Endodermal cell (in vitro differentiated cells): ENCODE results near the gene HAUS8. TPM values are rescaled to one million over a fixed set of nuclear protein-coding genes. Genes with fewer than 3 reads are reported as not detected.

Experiments
- DNase-seq: peaks from one replicate; pipeline ENCODE4 v3.0.0-alpha.2; 2017
- H3K27ac ChIP-seq: 2 replicates; pipeline ENCODE4 v1.5.1; 2013; ENCODE audit warnings: mild to moderate bottlenecking, low read depth, low read length, moderate library complexity
- H3K27me3 ChIP-seq: 2 replicates; pipeline ENCODE4 v1.6.1; 2013; ENCODE audit warnings: mild to moderate bottlenecking, low read length, moderate library complexity; ENCODE audit not compliant: insufficient read depth, control insufficient read depth, poor library complexity, severe bottlenecking
- H3K36me3 ChIP-seq: 2 replicates; pipeline ENCODE4 v1.7.0; 2013; ENCODE audit warnings: mild to moderate bottlenecking, low read length, moderate library complexity; ENCODE audit not compliant: control insufficient read depth, insufficient read depth
- H3K4me1 ChIP-seq: one replicate; pipeline ENCODE4 v1.7.0; 2013; ENCODE audit warnings: low read length; ENCODE audit not compliant: control insufficient read depth, insufficient read depth
- H3K4me3 ChIP-seq: 2 replicates; pipeline ENCODE4 v1.5.1; 2013; ENCODE audit warnings: mild to moderate bottlenecking, low read length, moderate library complexity
- H3K9ac ChIP-seq: 2 replicates; pipeline ENCODE4 v1.6.1; 2013; ENCODE audit warnings: mild to moderate bottlenecking, low read length, moderate library complexity; ENCODE audit not compliant: poor library complexity, severe bottlenecking; ENCODE audit errors: extremely low read depth
- H3K9me3 ChIP-seq: 2 replicates; pipeline ENCODE4 v1.6.1; 2013; ENCODE audit warnings: mild to moderate bottlenecking, low read length, moderate library complexity; ENCODE audit not compliant: control insufficient read depth
- H3K27ac Mint-ChIP-seq: 2 replicates; pipeline ENCODE4 v1.8.0; 2020; ENCODE audit warnings: mixed read lengths
- H3K27me3 Mint-ChIP-seq: 2 replicates; pipeline ENCODE4 v1.8.0; 2021; ENCODE audit warnings: mild to moderate bottlenecking, mixed read lengths; ENCODE audit not compliant: insufficient read depth
- H3K36me3 Mint-ChIP-seq: 2 replicates; pipeline ENCODE4 v1.8.0; 2020; ENCODE audit warnings: low read depth, mixed read lengths
- H3K4me1 Mint-ChIP-seq: 2 replicates; pipeline ENCODE4 v1.8.0; 2020; ENCODE audit warnings: mixed read lengths
- H3K4me3 Mint-ChIP-seq: 2 replicates; pipeline ENCODE4 v1.8.0; 2020; ENCODE audit warnings: mild to moderate bottlenecking, moderate library complexity, mixed read lengths
- H3K9me3 Mint-ChIP-seq: 2 replicates; pipeline ENCODE4 v1.8.0; 2020; ENCODE audit warnings: mild to moderate bottlenecking, mixed read lengths
- CTCF ChIP-seq: fragments of 200-600 bp; sonication (generic); conservative IDR thresholded peaks from 2 replicates; pipeline ENCODE4 v1.5.0; 2021; ENCODE audit warnings: antibody characterized with exemption, mild to moderate bottlenecking
- WGBS, 2 experiments: methylation state at CpG; one replicate each; pipeline versions ENCODE4 v1.1.5 to v1.1.7; 2013; ENCODE audit warnings: missing lambda C conversion rate in 2 of 2, mixed read lengths in 1 of 2; ENCODE audit not compliant: insufficient coverage in 1 of 2, insufficient read length in 1 of 2; 5-methylcytosine and 5-hydroxymethylcytosine counted together
- total RNA-seq, 2 donors: library from RNA; stranded (reverse); fragmentation: NEBNext Ultra II Directional in 1 of 2; extraction: Animal tissue kit (Norgen Biotek cat#: 25700) in 1 of 2; gene quantifications; 2 replicates in 1 of 2; 3 replicates in 1 of 2; pipeline ENCODE4 v1.2.1, GENCODE V29; 2021

The HAUS8 gene
- total RNA-seq, 2 donors from 2014 or later, result 19.4 to 19.9 TPM

DNA sequence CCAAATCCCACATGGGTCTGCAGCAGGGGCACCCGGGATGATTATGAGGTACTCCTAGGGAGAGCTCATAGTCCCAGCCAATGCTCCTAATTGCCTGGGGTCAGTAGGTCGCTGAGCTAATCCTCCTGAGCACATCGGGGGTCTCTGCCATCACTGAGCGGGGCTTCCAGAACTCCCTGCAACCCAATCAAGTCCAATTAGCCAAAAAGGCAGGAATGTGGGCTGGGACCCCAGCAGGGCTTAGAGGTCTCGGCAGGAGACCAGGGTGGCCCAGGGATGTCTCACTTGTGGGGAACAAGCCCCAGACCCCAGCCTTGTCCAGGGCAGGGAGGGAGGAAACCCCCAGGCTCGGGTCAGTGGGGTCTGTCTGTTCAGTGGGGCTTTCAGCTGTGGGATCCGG lies 31.5 kb downstream of the HAUS8 start:
- no peak for DNase-seq
- Mint-ChIP-seq H3K9me3 (no peaks in the 10 kb centered on the region), H3K27ac (no peak overlapping the region), H3K36me3 (peaks cover 3% of the 10 kb centered on the region), H3K4me1 (no peaks in the 10 kb centered on the region), H3K27me3 (no peaks in the 10 kb centered on the region), H3K4me3 (no peak overlapping the region)
- no peak for TF ChIP-seq CTCF
- Histone ChIP-seq H3K9me3 (no peaks in the 10 kb centered on the region), H3K9ac (no peak overlapping the region), H3K4me1 (no peaks in the 10 kb centered on the region), H3K27me3 (no peaks in the 10 kb centered on the region), H3K4me3 (no peak overlapping the region), H3K36me3 (peaks cover under 1% of the 10 kb centered on the region), H3K27ac (no peak overlapping the region)
- WGBS, 2 experiments, result 75 to 81% methylated on average over 6 to 7 of the region's 7 CpGs

- H3K4me3 ChIP-seq, result no peak overlapping the region
- no peak overlapping the region for H3K4me3 Mint-ChIP-seq
- no peaks in the 10 kb centered on the region for H3K4me1 ChIP-seq
- no peaks in the 10 kb centered on the region for H3K36me3 Mint-ChIP-seq
- H3K4me1 Mint-ChIP-seq, result no peaks in the 10 kb centered on the region
- H3K27me3 ChIP-seq, result no peaks in the 10 kb centered on the region
- H3K36me3 ChIP-seq, result no peaks in the 10 kb centered on the region
- no peaks in the 10 kb centered on the region for H3K9me3 Mint-ChIP-seq
- H3K27ac Mint-ChIP-seq, result no peak overlapping the region
- no peak overlapping the region for H3K9ac ChIP-seq
- H3K27me3 Mint-ChIP-seq, result no peaks in the 10 kb centered on the region
- peak overlapping the region; percentile 5 for H3K27ac ChIP-seq
- no peaks in the 10 kb centered on the region for H3K9me3 ChIP-seq
- TF ChIP-seq CTCF, result no peak
- DNase-seq, result no peak
- 59 to 87% methylated on average over 5 to 11 of the region's 11 CpGs for WGBS, 2 experiments
Observed at GRCh38 chr19:17041976-17042375, 33.3 kb downstream of the HAUS8 start.

- no peak for DNase-seq
- WGBS, 2 experiments, result 85 to 88% methylated on average over 11 to 15 of the region's 15 CpGs
- H3K4me1 ChIP-seq, result no peaks in the 10 kb centered on the region
- H3K36me3 ChIP-seq, result no peaks in the 10 kb centered on the region
- no peaks in the 10 kb centered on the region for H3K36me3 Mint-ChIP-seq
- H3K9me3 ChIP-seq, result no peaks in the 10 kb centered on the region
- no peaks in the 10 kb centered on the region for H3K9me3 Mint-ChIP-seq
- no peaks in the 10 kb centered on the region for H3K4me1 Mint-ChIP-seq
- H3K27me3 ChIP-seq, result no peaks in the 10 kb centered on the region
- no peak for TF ChIP-seq CTCF
- H3K4me3 ChIP-seq, result no peak overlapping the region
- H3K27me3 Mint-ChIP-seq, result peaks cover 2% of the 10 kb centered on the region
- H3K27ac Mint-ChIP-seq, result no peak overlapping the region
- no peak overlapping the region for H3K4me3 Mint-ChIP-seq
- no peak overlapping the region for H3K27ac ChIP-seq
- H3K9ac ChIP-seq, result no peak overlapping the region
Observed at GRCh38 chr19:17037966-17038500, 37.2 kb downstream of the HAUS8 start.
